Measurements from ENCODE around the gene SLMAP.

DNA sequence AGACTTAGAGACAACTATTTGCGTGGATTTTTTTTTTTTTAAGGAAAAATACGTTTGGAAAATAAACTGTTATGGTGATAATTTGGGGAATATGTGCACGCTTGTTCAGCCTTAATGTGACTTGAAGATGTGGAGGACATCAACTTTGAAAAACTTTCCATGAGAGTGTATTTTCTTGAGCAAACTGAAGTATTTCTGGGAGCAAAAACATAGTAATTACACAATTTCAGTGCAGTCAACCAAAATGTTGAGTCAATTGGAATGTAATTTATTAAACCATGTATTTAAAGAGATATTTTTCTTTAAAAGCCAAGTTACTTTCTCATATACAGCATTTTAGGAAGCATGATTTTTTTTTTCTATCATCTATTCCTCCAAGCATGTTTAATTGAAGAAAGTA lies 171.8 kb downstream of the SLMAP start:
- TF ChIP-seq, protein P1, sequence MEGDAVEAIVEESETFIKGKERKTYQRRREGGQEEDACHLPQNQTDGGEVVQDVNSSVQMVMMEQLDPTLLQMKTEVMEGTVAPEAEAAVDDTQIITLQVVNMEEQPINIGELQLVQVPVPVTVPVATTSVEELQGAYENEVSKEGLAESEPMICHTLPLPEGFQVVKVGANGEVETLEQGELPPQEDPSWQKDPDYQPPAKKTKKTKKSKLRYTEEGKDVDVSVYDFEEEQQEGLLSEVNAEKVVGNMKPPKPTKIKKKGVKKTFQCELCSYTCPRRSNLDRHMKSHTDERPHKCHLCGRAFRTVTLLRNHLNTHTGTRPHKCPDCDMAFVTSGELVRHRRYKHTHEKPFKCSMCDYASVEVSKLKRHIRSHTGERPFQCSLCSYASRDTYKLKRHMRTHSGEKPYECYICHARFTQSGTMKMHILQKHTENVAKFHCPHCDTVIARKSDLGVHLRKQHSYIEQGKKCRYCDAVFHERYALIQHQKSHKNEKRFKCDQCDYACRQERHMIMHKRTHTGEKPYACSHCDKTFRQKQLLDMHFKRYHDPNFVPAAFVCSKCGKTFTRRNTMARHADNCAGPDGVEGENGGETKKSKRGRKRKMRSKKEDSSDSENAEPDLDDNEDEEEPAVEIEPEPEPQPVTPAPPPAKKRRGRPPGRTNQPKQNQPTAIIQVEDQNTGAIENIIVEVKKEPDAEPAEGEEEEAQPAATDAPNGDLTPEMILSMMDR (IDR thresholded peaks at IDR 0.05), result no peak
- TF ChIP-seq POLR2AphosphoS5 (IDR thresholded peaks at IDR 0.05), result no peak
- TF ChIP-seq POLR2A (IDR thresholded peaks at IDR 0.05), result no peak
- no peak for TF ChIP-seq EP300 (IDR thresholded peaks at IDR 0.05)

All from sigmoid colon (tissue), 4 donors.